ENCODE measurements around the gene GID8.

GID8 gene

GRCh38 chr20:62892348-62893304, 45.3 kb upstream of the GID8 start:
- TF ChIP-seq, protein P1, sequence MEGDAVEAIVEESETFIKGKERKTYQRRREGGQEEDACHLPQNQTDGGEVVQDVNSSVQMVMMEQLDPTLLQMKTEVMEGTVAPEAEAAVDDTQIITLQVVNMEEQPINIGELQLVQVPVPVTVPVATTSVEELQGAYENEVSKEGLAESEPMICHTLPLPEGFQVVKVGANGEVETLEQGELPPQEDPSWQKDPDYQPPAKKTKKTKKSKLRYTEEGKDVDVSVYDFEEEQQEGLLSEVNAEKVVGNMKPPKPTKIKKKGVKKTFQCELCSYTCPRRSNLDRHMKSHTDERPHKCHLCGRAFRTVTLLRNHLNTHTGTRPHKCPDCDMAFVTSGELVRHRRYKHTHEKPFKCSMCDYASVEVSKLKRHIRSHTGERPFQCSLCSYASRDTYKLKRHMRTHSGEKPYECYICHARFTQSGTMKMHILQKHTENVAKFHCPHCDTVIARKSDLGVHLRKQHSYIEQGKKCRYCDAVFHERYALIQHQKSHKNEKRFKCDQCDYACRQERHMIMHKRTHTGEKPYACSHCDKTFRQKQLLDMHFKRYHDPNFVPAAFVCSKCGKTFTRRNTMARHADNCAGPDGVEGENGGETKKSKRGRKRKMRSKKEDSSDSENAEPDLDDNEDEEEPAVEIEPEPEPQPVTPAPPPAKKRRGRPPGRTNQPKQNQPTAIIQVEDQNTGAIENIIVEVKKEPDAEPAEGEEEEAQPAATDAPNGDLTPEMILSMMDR (IDR thresholded peaks at IDR 0.05; ENCODE audit: low read depth, low read length), result no peak
- H3K4me3 ChIP-seq (ENCODE audit: low read depth, low read length), result no peak overlapping the region

GRCh38 chr20:62893700-62894099, 44.2 kb upstream of the GID8 start:
- H3K4me3 ChIP-seq (ENCODE audit: low read depth, low read length), result no peak overlapping the region
- TF ChIP-seq, protein P1 (IDR thresholded peaks at IDR 0.05; ENCODE audit: low read depth, low read length), result no peak

DNA sequence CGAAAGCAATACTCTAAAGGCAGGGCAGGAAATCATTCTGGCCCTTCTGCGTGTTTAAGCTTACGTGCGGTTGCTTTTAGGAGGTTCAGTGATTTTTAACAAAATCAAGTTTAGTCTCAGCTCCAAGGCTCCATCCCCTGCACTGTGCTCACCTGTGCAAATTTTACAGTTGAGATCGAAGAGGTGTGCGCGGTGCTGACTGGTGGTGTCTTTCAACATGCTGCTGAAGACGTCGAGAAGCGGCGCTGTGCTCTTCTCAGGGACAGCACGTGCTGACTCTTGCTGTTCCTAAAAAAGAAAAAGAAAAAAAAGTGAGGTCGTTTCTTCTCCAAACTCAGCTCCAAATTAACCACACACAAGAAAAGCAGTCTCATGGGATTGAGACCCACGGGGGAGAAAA, 43.7 kb upstream of the GID8 start:
- TF ChIP-seq, protein P1 (IDR thresholded peaks at IDR 0.05; ENCODE audit: low read depth, low read length), result no peak
- no peak overlapping the region for H3K4me3 ChIP-seq (ENCODE audit: low read depth, low read length)

DNA sequence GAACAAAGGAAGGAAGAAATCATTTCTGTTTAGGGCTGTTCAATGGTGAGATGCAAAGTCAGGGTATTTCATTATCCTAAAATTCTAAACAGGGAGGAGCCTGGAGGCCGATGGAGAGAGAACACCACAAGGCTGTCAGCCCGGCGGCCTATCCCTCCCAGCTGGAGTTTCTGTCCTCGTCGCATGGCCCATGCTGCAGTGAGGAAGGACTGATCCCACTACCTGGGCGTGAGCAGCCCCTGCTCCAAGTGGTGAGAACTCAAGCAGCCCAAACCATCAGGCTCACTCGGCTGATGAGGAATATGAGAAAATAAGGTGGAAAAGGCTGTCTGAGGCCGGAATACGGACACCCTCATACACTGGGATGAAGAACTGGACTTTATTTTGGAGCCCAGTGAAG, 42.4 kb upstream of the GID8 start:
- no peak overlapping the region for H3K4me3 ChIP-seq (ENCODE audit: low read depth, low read length)
- TF ChIP-seq, protein P1 (IDR thresholded peaks at IDR 0.05; ENCODE audit: low read depth, low read length), result no peak

DNA sequence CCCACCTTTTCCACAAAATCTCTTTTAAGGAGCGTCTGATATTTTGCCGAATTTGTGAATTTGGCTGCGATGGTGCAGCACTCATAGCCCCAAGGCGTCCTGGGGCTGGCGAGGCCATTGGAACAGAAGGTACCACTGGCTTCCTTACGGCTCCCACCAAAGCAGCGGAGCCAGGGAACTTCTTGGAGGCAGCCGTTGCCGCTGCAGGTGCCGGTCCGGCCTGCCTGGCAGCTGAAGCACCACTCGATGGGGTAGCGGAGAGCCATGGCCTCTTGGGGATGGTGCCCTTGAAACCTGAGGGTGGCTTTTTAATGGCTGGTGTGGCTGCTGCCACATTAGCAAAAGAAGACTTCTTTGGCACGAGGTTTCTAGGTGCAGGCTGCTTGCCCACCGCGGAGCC, 41.4 kb upstream of the GID8 start:
- TF ChIP-seq, protein P1 (IDR thresholded peaks at IDR 0.05; ENCODE audit: low read depth, low read length), result no peak
- no peak overlapping the region for H3K4me3 ChIP-seq (ENCODE audit: low read depth, low read length)

DNA sequence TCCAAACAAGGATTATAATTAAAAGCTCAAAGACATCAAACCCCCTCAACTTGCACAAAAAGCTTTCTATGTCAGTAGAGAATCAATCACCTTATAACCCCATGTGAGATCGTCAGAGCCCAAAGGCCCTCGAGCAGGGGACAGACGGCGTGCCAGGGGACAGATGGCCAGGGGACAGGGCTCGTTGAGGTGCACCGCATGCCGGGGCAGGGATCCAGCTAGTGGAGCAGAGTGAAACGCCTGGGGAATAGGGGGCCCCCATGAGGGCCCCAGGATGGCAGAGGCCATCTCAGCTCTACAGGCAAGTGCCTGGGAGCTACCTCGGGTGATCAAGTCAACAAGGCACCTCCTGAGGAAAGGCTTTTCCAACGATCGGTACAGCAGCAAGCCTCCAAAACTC, 40.3 kb upstream of the GID8 start:
- no peak overlapping the region for H3K4me3 ChIP-seq (ENCODE audit: low read depth, low read length)
- TF ChIP-seq, protein P1 (IDR thresholded peaks at IDR 0.05; ENCODE audit: low read depth, low read length), result no peak
